Measurements from ENCODE around the gene HOXC11.

GRCh38 chr12:53940443-53941014 is 32.4 kb upstream of the HOXC11 start:
- no peak for TF ChIP-seq CHD1 (IDR thresholded peaks at IDR 0.05; ENCODE audit: low read depth, low read length)
- TF ChIP-seq MXI1 (IDR thresholded peaks at IDR 0.05; ENCODE audit: borderline replicate concordance, low read depth, low read length): no peak
- no peak for TF ChIP-seq CTCF (conservative IDR thresholded peaks at IDR 0.05; ENCODE audit: low read depth, low read length)
- no peak for TF ChIP-seq MAZ (IDR thresholded peaks at IDR 0.05; ENCODE audit: borderline replicate concordance, low read depth, low read length)
- no peak for TF ChIP-seq RCOR1 (IDR thresholded peaks at IDR 0.05; ENCODE audit: insufficient replicate concordance, low read length)
- TF ChIP-seq USF2 (IDR thresholded peaks at IDR 0.05; ENCODE audit: low read depth, low read length): no peak
- TF ChIP-seq POLR2A (IDR thresholded peaks at IDR 0.05; ENCODE audit: low read depth, low read length): no peak
- TF ChIP-seq SMC3 (IDR thresholded peaks at IDR 0.05; ENCODE audit: low read depth, low read length): no peak
- TF ChIP-seq RFX5 (IDR thresholded peaks at IDR 0.05; ENCODE audit: low read depth, low read length): no peak
- no peak for TF ChIP-seq RAD21 (IDR thresholded peaks at IDR 0.05; ENCODE audit: low read length)
- no peak for TF ChIP-seq MAFK (IDR thresholded peaks at IDR 0.05; ENCODE audit: low read depth, low read length)
